ENCODE results near the gene C1orf21. TPM values are rescaled to one million over a fixed set of nuclear protein-coding genes. Genes with fewer than 3 reads are reported as not detected.

Gene C1orf21
- total and polyA plus RNA-seq, 2 donors (not counting 3 experiments of a cell fraction or from before 2014, with no cell fraction given): 0.79 to 8.5 TPM

DNA sequence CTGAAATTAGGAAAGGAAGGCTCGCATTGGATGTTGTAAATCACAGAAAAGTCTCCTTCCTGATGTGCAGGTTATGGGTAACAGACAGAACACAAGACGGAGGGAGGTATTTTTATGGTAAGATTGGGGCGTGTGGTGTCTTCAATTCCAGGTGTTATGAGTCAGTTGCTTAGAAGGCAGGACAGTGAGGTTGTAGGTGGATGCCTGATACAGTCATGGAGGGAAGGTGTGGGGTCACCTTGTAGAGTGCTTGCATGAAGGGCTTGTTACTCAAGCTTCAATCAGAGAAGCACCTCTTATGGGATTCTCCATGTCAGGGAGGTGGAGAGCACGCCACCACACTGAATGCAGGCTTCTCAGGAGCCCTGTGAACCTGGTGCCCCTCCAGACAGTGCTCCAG lies 63.1 kb downstream of the C1orf21 start:
- Histone ChIP-seq H2AFZ (ENCODE audit: low read depth, low read length) (no peak overlapping the region), H3K4me1 (ENCODE audit: control insufficient read depth, extremely low read depth, insufficient read depth, low read length) (no peaks in the 10 kb centered on the region), H3K4me3 (replicated peaks in 1 of 3; ENCODE audit: insufficient read depth in 1 of 3, low read depth in 1 of 3, low read length in 3 of 3) (no peak overlapping the region), H3K9me1 (replicated peaks; ENCODE audit: control insufficient read depth, extremely low read depth, insufficient read depth, low read length) (no peaks in the 10 kb centered on the region), H3K36me3 (ENCODE audit: control insufficient read depth in 2 of 2, extremely low read depth in 1 of 2, insufficient read depth in 2 of 2, low read length in 2 of 2) (no peaks in the 10 kb centered on the region), H4K20me1 (replicated peaks; ENCODE audit: control insufficient read depth, extremely low read depth, insufficient read depth, low read length) (no peaks in the 10 kb centered on the region), H3K4me2 (ENCODE audit: insufficient read depth, low read length) (no peak overlapping the region), H3K9me3 (replicated peaks; ENCODE audit: control insufficient read depth, insufficient read depth, low read length) (no peaks in the 10 kb centered on the region), H3K9ac (replicated peaks; ENCODE audit: extremely low read depth, insufficient read depth, low read length) (no peak overlapping the region), H3K27ac (ENCODE audit: insufficient read depth, low read depth, low read length) (no peak overlapping the region), H3K27me3 (ENCODE audit: control insufficient read depth in 2 of 2, insufficient read depth in 2 of 2, low read length in 2 of 2) (no peaks in the 10 kb centered on the region), H3K79me2 (ENCODE audit: control insufficient read depth, insufficient read depth, low read length) (no peaks in the 10 kb centered on the region)
- FAIRE-seq: no peak
- ChIA-PET CTCF (no interaction called here), POLR2A (no interaction called here)
- dilution Hi-C loops (cut with MboI; ENCODE audit: extremely low pct_ligation_motif_present, low sequenced_read_pairs): no loop called here
- intact Hi-C loops (cut with micrococcal nuclease): no loop called here
- TF ChIP-seq MAX (IDR thresholded peaks at IDR 0.05; ENCODE audit: insufficient read depth, insufficient read length) (no peak), GATA2 (IDR thresholded peaks at IDR 0.05; ENCODE audit: insufficient read depth, insufficient read length, low read depth, low read length) (no peak), POLR2AphosphoS5 (IDR thresholded peaks at IDR 0.05; ENCODE audit: insufficient read depth, low read depth, low read length) (no peak), FOS (IDR thresholded peaks at IDR 0.05; ENCODE audit: borderline replicate concordance, insufficient read depth, low read length) (no peak), MYC (IDR thresholded peaks at IDR 0.05; ENCODE audit: low read depth, low read length) (no peak), JUN (IDR thresholded peaks at IDR 0.05; ENCODE audit: borderline replicate concordance, insufficient read depth, insufficient read length, low read depth) (no peak), EZH2 (IDR thresholded peaks at IDR 0.05; ENCODE audit: borderline replicate concordance, low read depth, low read length, severe bottlenecking) (no peak), POLR2A (IDR thresholded peaks at IDR 0.05; ENCODE audit: low read depth, low read length) (no peak)
- TF ChIP-seq, protein P1, sequence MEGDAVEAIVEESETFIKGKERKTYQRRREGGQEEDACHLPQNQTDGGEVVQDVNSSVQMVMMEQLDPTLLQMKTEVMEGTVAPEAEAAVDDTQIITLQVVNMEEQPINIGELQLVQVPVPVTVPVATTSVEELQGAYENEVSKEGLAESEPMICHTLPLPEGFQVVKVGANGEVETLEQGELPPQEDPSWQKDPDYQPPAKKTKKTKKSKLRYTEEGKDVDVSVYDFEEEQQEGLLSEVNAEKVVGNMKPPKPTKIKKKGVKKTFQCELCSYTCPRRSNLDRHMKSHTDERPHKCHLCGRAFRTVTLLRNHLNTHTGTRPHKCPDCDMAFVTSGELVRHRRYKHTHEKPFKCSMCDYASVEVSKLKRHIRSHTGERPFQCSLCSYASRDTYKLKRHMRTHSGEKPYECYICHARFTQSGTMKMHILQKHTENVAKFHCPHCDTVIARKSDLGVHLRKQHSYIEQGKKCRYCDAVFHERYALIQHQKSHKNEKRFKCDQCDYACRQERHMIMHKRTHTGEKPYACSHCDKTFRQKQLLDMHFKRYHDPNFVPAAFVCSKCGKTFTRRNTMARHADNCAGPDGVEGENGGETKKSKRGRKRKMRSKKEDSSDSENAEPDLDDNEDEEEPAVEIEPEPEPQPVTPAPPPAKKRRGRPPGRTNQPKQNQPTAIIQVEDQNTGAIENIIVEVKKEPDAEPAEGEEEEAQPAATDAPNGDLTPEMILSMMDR (IDR thresholded peaks at IDR 0.05; ENCODE audit: extremely low read depth in 1 of 2, insufficient read depth in 1 of 2, low read depth in 1 of 2, low read length in 2 of 2): no peak
- no TSS peak for BruUV-seq (replicated peaks)
- no peak for DNase-seq (ENCODE audit: low read depth, low spot score)
